ENCODE results near the gene SZRD1. TPM values are rescaled to one million over a fixed set of nuclear protein-coding genes. Genes with fewer than 3 reads are reported as not detected.
A peak's percentile ranks its signal among the peaks of the same experiment; 100 is the strongest.

SZRD1 gene
- total RNA-seq, 1 donor from 2014 or later, result 110 TPM

DNA sequence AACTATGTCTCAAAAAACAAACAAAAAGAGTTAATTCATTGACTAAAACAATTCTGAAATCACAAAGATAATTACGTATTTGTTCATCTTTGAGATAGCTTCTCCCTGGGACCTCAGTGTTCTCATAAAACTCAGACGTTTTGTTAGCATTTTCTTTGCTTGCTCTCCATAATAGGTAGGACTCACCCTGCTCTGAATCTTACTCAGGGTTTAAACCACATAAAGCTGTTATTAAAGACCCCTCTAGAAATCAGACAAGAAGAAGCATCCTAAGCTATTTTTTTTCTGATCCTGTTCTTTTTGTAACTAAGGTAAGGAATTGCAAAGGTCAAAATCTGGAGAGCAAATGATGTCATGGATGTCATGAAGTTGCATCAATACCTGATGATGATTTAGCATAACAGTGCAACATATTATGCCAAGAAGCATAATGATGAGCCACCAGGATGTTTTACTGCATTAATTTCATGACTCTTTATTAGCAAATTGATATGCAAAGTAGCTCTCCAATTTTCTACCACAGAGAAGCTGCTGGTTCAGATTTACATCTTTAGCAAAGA lies 17.1 kb upstream of the SZRD1 start:
- DNase-seq, result no peak
- no peak overlapping the region for H3K27ac ChIP-seq
- no peak overlapping the region for H3K4me3 ChIP-seq
- no peak for ATAC-seq
- TF ChIP-seq, protein P1, sequence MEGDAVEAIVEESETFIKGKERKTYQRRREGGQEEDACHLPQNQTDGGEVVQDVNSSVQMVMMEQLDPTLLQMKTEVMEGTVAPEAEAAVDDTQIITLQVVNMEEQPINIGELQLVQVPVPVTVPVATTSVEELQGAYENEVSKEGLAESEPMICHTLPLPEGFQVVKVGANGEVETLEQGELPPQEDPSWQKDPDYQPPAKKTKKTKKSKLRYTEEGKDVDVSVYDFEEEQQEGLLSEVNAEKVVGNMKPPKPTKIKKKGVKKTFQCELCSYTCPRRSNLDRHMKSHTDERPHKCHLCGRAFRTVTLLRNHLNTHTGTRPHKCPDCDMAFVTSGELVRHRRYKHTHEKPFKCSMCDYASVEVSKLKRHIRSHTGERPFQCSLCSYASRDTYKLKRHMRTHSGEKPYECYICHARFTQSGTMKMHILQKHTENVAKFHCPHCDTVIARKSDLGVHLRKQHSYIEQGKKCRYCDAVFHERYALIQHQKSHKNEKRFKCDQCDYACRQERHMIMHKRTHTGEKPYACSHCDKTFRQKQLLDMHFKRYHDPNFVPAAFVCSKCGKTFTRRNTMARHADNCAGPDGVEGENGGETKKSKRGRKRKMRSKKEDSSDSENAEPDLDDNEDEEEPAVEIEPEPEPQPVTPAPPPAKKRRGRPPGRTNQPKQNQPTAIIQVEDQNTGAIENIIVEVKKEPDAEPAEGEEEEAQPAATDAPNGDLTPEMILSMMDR (IDR thresholded peaks at IDR 0.05), result no peak
- H3K4me1 ChIP-seq, result peaks cover 33% of the 10 kb centered on the region
- no peaks in the 10 kb centered on the region for H3K27me3 ChIP-seq
- H3K36me3 ChIP-seq, result no peaks in the 10 kb centered on the region
- no peaks in the 10 kb centered on the region for H3K9me3 ChIP-seq
- intact Hi-C loops (cut with DNase I), result no loop called here

DNA sequence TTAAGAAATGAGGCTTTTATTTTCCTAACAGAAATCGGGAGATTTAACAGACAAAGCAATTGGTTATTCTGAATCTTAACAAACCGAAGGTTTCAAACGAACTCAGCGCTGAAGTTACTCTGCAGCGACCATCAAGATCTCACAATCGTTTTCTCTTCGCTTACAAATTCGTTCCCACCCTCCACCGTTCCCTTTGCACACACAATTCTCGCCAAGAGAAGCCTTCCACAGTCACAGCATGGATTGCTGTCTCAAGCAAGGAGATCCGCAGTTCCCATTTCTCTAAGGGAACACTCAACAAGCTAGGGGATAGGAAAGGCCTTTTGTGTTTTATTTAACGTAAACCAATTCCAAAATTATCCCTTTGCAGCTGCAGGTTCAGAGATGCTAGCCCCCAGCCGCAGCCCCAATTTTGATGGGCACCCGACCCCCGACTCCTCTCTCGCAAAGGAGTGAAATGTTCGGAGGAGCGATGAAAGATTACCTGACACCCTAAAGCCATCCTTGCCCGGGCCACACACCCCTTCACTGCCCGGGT lies 15.5 kb upstream of the SZRD1 start:
- TF ChIP-seq, protein P1 (IDR thresholded peaks at IDR 0.05), result no peak
- no peaks in the 10 kb centered on the region for H3K27me3 ChIP-seq
- H3K4me1 ChIP-seq, result peaks cover 33% of the 10 kb centered on the region
- DNase-seq, result no peak
- H3K36me3 ChIP-seq, result no peaks in the 10 kb centered on the region
- intact Hi-C loops (cut with DNase I), result no loop called here
- no peaks in the 10 kb centered on the region for H3K9me3 ChIP-seq
- no peak for ATAC-seq
- H3K27ac ChIP-seq, result peak overlapping the region; percentile 89
- peak overlapping the region; percentile 96 for H3K4me3 ChIP-seq

DNA sequence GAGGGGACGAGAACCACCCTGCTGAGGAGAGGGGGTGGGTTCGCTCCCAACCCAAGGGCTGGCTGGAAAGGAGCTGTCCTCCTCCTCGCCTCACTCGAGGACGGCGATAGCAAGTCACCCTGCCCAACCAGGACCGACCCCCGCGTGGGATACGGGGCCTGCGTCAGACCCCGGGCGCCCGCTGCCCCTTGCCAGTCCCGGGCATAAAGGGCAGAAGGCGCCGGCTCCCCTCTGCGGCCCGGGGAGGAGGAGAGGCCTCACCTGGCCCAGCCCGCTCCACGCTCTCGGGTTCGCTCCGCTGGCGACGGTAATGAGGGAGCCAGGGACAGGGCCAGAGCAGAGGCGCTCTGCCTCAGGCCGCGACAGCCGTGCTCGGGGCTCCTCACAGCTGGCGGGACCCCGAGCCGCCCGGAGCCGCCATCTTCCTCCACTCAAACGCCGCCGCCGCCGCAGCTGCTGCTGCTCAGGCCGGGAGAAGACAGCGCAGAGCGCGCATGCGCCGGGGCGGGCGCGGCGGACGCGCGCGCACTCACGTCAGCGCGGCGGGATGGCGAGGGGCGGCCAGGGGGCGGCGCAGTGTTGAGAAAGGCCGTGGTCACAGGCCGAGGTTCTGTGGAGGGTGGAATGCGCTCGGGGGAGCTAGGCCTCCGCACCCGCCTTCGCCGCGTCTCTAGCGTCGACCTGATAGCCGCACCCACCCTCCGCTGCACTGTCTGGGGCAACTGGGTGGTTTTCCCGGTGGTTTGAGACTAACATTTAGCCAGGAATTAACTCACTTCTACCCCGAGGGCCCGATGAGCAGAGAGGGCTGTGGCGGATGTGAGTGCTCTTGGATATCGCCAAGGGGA lies 14.8 kb upstream of the SZRD1 start, which contains the start of gene FBXO42:
FBXO42 (minus strand) TSS at position 487 of the 848 bp plus-strand sequence. CDS start 37,062 bp downstream, outside the sequence.
- Histone ChIP-seq H3K4me3 (peak within 1 kb of the TSS; percentile 96), H3K9me3 (no peaks in the 10 kb centered on the region), H3K27me3 (no peaks in the 10 kb centered on the region), H3K27ac (peak within 1 kb of the TSS; percentile 89), H3K4me1 (peaks cover 33% of the 10 kb centered on the region), H3K36me3 (no peaks in the 10 kb centered on the region)
- intact Hi-C loops (cut with DNase I), result no loop called here
- ATAC-seq, result peak; percentile 98
- TF ChIP-seq, protein P1 (IDR thresholded peaks at IDR 0.05), result peak; percentile 51
- peak; percentile 96 for DNase-seq

DNA sequence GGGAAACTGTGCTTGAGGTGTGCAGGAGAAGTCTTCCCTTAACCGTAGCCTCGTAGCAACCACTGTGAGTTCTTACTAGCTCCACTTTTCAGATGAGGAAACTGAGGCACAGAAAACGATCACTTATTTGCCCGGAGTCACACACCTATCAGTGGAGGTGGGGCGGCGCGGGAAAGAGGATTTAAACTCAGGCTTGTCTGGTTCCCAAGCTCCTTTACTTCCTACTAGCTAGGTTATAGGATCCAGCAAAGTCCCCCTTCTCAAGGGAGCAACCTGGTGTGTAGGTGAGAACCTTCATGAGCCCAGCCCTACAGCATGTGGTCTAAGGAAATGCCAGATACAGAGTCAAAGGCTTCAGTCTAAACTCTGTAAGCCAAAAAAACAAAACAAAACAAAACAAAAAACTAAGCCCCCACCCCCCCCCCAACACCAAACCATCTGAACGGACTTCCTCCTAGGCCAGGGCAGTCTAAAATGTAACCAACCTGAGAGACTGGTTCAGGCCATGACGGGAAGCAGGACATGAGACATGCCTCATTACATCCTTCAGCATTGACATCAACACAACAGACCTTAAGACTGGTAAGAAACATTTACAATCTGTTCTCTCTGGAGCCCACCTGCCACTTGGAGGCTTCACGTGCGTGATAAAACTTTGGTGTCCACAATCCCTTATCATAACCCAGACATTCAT lies 14.1 kb upstream of the SZRD1 start:
- TF ChIP-seq, protein P1 (IDR thresholded peaks at IDR 0.05), result no peak
- peak overlapping the region; percentile 89 for H3K27ac ChIP-seq

DNA sequence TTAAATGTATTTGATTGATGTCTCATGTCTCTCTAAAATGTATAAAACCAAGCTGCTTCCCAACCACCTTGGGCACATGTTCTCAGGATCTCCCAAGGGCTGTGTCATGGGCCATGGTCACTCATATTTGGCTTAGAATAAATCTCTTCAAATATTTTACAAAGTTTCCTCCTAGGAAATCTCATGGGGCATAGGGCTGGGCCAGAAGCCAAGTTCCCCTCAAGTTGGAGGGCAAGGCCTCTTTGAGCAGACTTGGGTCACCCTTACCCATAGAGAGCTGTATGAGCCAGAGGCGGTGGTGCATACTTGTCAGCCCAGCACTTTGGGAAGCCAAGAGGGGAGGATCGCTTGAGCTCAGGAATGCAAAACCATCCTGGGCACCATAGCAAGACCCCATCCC lies 12.4 kb upstream of the SZRD1 start:
- intact Hi-C loops (cut with DNase I), result no loop called here
- H3K9me3 ChIP-seq, result no peaks in the 10 kb centered on the region
- no peak overlapping the region for H3K27ac ChIP-seq
- DNase-seq (peak; percentile 18), ATAC-seq (no peak)
- TF ChIP-seq, protein P1 (IDR thresholded peaks at IDR 0.05), result no peak
- H3K27me3 ChIP-seq, result no peaks in the 10 kb centered on the region
- H3K4me3 ChIP-seq, result no peak overlapping the region
- H3K4me1 ChIP-seq, result peaks cover 22% of the 10 kb centered on the region
- no peaks in the 10 kb centered on the region for H3K36me3 ChIP-seq

More for the DNA sequence above, 14.1 kb upstream of the SZRD1 start:
- ATAC-seq (no peak), DNase-seq (peak; percentile 66)
- Histone ChIP-seq H3K4me3 (peak overlapping the region; percentile 96), H3K27me3 (no peaks in the 10 kb centered on the region), H3K4me1 (peaks cover 33% of the 10 kb centered on the region), H3K36me3 (no peaks in the 10 kb centered on the region), H3K9me3 (no peaks in the 10 kb centered on the region)
- intact Hi-C loops (cut with DNase I), result no loop called here
